Peyer's patch (tissue), 4 donors: Measurements from ENCODE around the gene CETN2. TPM values are rescaled to one million over a fixed set of nuclear protein-coding genes. Genes with fewer than 3 reads are reported as not detected.

ENCODE experiments used
- DNase-seq, 3 donors: peaks; one replicate each; pipeline ENCODE4 v3.0.0-alpha.2; 2017 to 2019
- H3K27ac ChIP-seq, 4 donors: fragments of 200-600 bp; sonication (generic); one replicate each; pipeline ENCODE4 v1.5.1; 2016 to 2019
- H3K27me3 ChIP-seq, 2 donors: fragments of 200-600 bp; sonication (generic); one replicate each; pipeline ENCODE4 v1.5.1; 2019
- H3K36me3 ChIP-seq, 3 donors: fragments of 200-600 bp; sonication (generic); one replicate each; pipeline ENCODE4 v1.5.1; 2016 to 2019
- H3K4me1 ChIP-seq, 4 donors: fragments of 200-600 bp; sonication (generic); one replicate each; pipeline ENCODE4 v1.5.1; 2016 to 2019
- H3K4me3 ChIP-seq, 4 donors: fragments of 200-600 bp; sonication (generic); 1 replicate in 3 of 4; 2 replicates in 1 of 4; pipeline ENCODE4 v1.5.1; 2016 to 2019; ENCODE audit warnings: mild to moderate bottlenecking in 1 of 4
- H3K9me3 ChIP-seq, 4 donors: fragments of 200-600 bp; sonication (generic); one replicate each; pipeline ENCODE4 v1.5.1; 2016 to 2019; ENCODE audit warnings: mild to moderate bottlenecking in 1 of 4
- POLR2A ChIP-seq, 2 donors: fragments of 450-650 bp; IDR thresholded peaks; one replicate each; pipeline ENCODE4 v1.5.1; 2017; ENCODE audit warnings: antibody characterized with exemption in 2 of 2, mild to moderate bottlenecking in 2 of 2, moderate library complexity in 2 of 2
- total RNA-seq, 4 donors: library from RNA; depleted of rRNA; stranded (reverse); fragments of >200 nt; gene quantifications; one replicate each; pipeline ENCODE4 v1.1.0, GENCODE V29; 2016
- TF ChIP-seq, protein P1 (sequence below), 6 experiments: fragments of 450-650 bp in 4 of 6; fragments of 200-600 bp in 2 of 6; sonication (generic) in 1 of 6; IDR thresholded peaks; one replicate each; pipeline ENCODE4 v1.5.1; 2017 to 2019; ENCODE audit warnings: antibody characterized with exemption in 6 of 6, mild to moderate bottlenecking in 3 of 6, moderate library complexity in 1 of 6

Gene CETN2
- total RNA-seq, result 10 to 100 TPM in 1 of 4 donors, 1 to 10 TPM in 3; 5.7 to 23.1 (median 9.5) TPM

DNA sequence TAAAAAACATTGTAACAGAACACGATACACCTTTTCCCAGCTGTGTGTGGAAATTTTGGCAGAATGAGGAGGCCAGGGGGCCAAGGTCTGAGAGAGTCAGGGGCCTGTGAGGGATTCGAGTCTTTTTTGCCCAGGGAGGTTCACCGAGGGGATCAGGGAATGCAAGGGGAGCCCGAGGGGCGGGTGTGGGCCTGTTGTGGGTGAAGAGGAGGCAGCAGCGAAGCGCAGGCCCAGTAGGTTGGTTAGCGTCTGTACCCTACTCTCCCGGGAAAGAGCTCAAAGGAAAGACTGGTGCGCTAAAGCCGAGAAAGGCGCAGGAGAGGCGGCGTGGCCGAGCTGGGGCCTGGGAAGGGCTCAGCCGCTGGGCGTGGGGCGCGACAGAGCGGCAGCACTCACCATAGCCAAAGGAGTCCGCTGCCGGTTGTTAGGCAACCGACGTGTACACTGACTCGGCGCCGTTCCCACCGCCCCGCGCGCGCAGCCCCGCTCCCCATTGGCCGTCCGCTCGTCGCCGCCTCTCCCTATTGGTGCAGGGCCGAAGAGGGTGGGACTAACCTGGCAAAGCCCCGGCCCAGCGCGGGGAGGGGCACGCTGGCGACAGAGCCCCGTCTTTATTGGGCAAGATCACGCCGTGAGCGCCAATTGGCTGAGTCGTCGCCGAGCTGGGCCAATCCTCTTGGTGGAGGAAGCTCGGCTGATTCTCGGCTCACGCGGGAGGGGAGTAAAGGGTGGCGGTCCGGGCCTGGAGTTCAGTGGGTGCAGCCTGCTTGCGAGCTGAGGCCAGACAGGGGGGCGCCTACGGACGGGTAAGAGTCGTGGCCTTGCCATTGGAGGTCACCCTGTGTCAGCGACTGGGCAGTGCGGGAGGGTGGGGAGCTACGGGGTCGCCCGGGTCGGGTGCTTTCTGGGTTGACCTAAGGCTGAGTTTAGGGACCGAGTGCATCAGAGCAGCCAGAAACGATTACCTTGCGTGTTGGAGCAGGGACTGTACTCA is at the start of gene CETN2, which contains the start of gene NSDHL:
TSS of gene CETN2 (minus strand) at position 446 of the 994 bp plus-strand sequence. CDS start at position 399, 47 bp downstream.
TSS of gene NSDHL (plus strand) at position 752 of the 994 bp plus-strand sequence. CDS start 15,262 bp downstream, outside the sequence.
- peak; percentile 89 to 97 (median 95) for DNase-seq
- Histone ChIP-seq H3K4me3 (peak within 1 kb of the TSS; percentile 51 to 85 (median 68)), H3K27ac (peak within 1 kb of the TSS; percentile 69 to 79 (median 76)), H3K9me3 (no peaks in the 10 kb centered on the region), H3K4me1 (peaks cover 0 to 5% (median 0%) of the 10 kb centered on the region in 4 donors), H3K36me3 (no peaks in the 10 kb centered on the region), H3K27me3 (no peaks in the 10 kb centered on the region)
- TF ChIP-seq, protein P1, sequence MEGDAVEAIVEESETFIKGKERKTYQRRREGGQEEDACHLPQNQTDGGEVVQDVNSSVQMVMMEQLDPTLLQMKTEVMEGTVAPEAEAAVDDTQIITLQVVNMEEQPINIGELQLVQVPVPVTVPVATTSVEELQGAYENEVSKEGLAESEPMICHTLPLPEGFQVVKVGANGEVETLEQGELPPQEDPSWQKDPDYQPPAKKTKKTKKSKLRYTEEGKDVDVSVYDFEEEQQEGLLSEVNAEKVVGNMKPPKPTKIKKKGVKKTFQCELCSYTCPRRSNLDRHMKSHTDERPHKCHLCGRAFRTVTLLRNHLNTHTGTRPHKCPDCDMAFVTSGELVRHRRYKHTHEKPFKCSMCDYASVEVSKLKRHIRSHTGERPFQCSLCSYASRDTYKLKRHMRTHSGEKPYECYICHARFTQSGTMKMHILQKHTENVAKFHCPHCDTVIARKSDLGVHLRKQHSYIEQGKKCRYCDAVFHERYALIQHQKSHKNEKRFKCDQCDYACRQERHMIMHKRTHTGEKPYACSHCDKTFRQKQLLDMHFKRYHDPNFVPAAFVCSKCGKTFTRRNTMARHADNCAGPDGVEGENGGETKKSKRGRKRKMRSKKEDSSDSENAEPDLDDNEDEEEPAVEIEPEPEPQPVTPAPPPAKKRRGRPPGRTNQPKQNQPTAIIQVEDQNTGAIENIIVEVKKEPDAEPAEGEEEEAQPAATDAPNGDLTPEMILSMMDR (IDR thresholded peaks at IDR 0.05), result no peak
- peak; percentile 65 to 71 for TF ChIP-seq POLR2A (IDR thresholded peaks at IDR 0.05)

DNA sequence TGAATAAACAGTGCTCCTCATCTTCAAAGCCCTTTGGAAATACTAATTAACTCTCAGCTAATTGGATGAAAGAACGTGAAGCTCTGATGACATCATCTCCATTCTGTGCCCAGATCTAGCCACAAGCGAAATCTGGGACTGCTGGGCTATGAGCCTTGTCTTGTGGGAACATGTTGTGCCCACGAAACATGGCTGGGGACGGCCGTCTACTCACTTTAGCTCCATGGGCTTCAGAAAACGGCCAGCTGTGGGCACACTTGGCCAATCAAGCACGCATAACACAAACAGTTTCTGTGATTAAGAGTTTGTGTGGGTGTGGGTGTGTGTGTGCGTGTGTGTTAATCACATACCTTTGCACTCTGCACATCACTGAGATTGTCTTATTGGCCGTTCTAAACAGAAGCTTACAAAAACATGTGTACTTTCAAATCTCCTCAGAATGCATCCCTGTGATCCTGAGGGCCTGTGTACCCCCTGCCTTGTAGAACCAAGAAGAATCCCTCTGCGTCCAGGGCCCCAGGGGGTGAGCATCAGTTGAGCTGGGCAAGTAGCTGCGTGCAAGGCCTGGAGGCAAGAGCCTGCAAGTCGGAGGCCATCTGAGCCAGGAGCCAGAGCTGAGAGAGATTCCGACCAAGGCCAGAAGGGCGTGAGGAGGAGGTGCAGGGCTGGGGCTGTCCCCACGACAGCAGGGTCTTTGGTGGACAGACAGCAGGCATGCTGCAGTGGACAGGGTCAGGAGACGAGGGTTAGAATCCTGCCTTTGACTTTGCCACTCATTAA is 48.6 kb upstream of the CETN2 start:
- H3K4me3 ChIP-seq, result no peak overlapping the region
- no peak overlapping the region for H3K27ac ChIP-seq
- no peaks in the 10 kb centered on the region for H3K9me3 ChIP-seq
- no peaks in the 10 kb centered on the region for H3K36me3 ChIP-seq
- no peak for DNase-seq
- TF ChIP-seq, protein P1 (IDR thresholded peaks at IDR 0.05), result no peak
- no peak for TF ChIP-seq POLR2A (IDR thresholded peaks at IDR 0.05)
- H3K4me1 ChIP-seq, result no peaks in the 10 kb centered on the region
- no peaks in the 10 kb centered on the region for H3K27me3 ChIP-seq

- Histone ChIP-seq H3K36me3 (no peaks in the 10 kb centered on the region), H3K4me1 (no peaks in the 10 kb centered on the region), H3K9me3 (no peaks in the 10 kb centered on the region), H3K27ac (no peak overlapping the region), H3K4me3 (no peak overlapping the region), H3K27me3 (no peaks in the 10 kb centered on the region)
- TF ChIP-seq POLR2A (IDR thresholded peaks at IDR 0.05), result no peak
- TF ChIP-seq, protein P1 (IDR thresholded peaks at IDR 0.05), result no peak
- peak in 1 of 3 donors; percentile 19 for DNase-seq
These were observed 46.6 kb upstream of the CETN2 start for GRCh38 chrX:152876931-152877840.

- Histone ChIP-seq H3K27ac (no peak overlapping the region), H3K9me3 (no peaks in the 10 kb centered on the region), H3K27me3 (no peaks in the 10 kb centered on the region), H3K4me1 (no peaks in the 10 kb centered on the region), H3K4me3 (no peak overlapping the region), H3K36me3 (peaks cover 0 to 8% (median 0%) of the 10 kb centered on the region in 3 donors)
- TF ChIP-seq POLR2A (IDR thresholded peaks at IDR 0.05), result no peak
- TF ChIP-seq, protein P1 (IDR thresholded peaks at IDR 0.05), result no peak
- DNase-seq, result peak in 1 of 3 donors; percentile 17
These were observed 42.8 kb upstream of the CETN2 start for GRCh38 chrX:152873361-152873760.
